IMR-90 (cell line): ENCODE measurements around the gene UBXN1.

ENCODE experiments used
- BHLHE40 ChIP-seq: fragments of 150-350 bp; IDR thresholded peaks from 2 replicates; pipeline ENCODE4 v1.6.1; 2016; ENCODE audit warnings: mild to moderate bottlenecking, low read depth, low read length
- CEBPB ChIP-seq: IDR thresholded peaks from 2 replicates; pipeline ENCODE4 v1.6.1; 2012; ENCODE audit warnings: low read depth, low read length, improper control_type of control experiment
- CHD1 ChIP-seq: IDR thresholded peaks from 2 replicates; pipeline ENCODE4 v1.6.1; 2012; ENCODE audit warnings: low read depth, low read length, improper control_type of control experiment
- NFE2L2 ChIP-seq: fragments of 150-350 bp; IDR thresholded peaks from 2 replicates; pipeline ENCODE4 v1.6.1; 2016; ENCODE audit warnings: low read depth, mild to moderate bottlenecking, low read length
- POLR2A ChIP-seq: IDR thresholded peaks from 2 replicates; pipeline ENCODE4 v1.6.1; 2012; ENCODE audit warnings: mild to moderate bottlenecking, low read depth, low read length
- SMC3 ChIP-seq: fragments of 150-350 bp; IDR thresholded peaks from 2 replicates; pipeline ENCODE4 v1.6.1; 2016; ENCODE audit warnings: low read depth, mild to moderate bottlenecking, antibody characterized with exemption, low read length, moderate library complexity
- TF ChIP-seq, protein P1 (sequence below): fragments of 150-350 bp; IDR thresholded peaks from 2 replicates; pipeline ENCODE4 v1.6.1; 2017; ENCODE audit warnings: mild to moderate bottlenecking, antibody characterized with exemption, low read length, low read depth
- TF ChIP-seq, protein P2 (sequence below): conservative IDR thresholded peaks from 2 replicates; pipeline ENCODE4 v1.5.1; 2012; ENCODE audit warnings: mild to moderate bottlenecking, low read depth, low read length, improper control_type of control experiment

- TF ChIP-seq POLR2A, result no peak
- TF ChIP-seq, protein P1, sequence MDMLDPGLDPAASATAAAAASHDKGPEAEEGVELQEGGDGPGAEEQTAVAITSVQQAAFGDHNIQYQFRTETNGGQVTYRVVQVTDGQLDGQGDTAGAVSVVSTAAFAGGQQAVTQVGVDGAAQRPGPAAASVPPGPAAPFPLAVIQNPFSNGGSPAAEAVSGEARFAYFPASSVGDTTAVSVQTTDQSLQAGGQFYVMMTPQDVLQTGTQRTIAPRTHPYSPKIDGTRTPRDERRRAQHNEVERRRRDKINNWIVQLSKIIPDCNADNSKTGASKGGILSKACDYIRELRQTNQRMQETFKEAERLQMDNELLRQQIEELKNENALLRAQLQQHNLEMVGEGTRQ, result no peak
- no peak for TF ChIP-seq NFE2L2
- TF ChIP-seq, protein P2, sequence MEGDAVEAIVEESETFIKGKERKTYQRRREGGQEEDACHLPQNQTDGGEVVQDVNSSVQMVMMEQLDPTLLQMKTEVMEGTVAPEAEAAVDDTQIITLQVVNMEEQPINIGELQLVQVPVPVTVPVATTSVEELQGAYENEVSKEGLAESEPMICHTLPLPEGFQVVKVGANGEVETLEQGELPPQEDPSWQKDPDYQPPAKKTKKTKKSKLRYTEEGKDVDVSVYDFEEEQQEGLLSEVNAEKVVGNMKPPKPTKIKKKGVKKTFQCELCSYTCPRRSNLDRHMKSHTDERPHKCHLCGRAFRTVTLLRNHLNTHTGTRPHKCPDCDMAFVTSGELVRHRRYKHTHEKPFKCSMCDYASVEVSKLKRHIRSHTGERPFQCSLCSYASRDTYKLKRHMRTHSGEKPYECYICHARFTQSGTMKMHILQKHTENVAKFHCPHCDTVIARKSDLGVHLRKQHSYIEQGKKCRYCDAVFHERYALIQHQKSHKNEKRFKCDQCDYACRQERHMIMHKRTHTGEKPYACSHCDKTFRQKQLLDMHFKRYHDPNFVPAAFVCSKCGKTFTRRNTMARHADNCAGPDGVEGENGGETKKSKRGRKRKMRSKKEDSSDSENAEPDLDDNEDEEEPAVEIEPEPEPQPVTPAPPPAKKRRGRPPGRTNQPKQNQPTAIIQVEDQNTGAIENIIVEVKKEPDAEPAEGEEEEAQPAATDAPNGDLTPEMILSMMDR, result no peak
- no peak for TF ChIP-seq BHLHE40
- TF ChIP-seq CEBPB, result no peak
- no peak for TF ChIP-seq CHD1
- TF ChIP-seq SMC3, result no peak
These were observed 46.4 kb downstream of the UBXN1 start for GRCh38 chr11:62632492-62632891.
